GM12801 (cell line): ENCODE data around the gene SORCS2.

Source experiments
- TF ChIP-seq, protein P1 (sequence below): IDR thresholded peaks from one replicate; pipeline ENCODE4 v1.5.1; 2011; ENCODE audit warnings: control low read depth; ENCODE audit not compliant: insufficient read length; ENCODE audit errors: extremely low read depth

SORCS2 gene

DNA sequence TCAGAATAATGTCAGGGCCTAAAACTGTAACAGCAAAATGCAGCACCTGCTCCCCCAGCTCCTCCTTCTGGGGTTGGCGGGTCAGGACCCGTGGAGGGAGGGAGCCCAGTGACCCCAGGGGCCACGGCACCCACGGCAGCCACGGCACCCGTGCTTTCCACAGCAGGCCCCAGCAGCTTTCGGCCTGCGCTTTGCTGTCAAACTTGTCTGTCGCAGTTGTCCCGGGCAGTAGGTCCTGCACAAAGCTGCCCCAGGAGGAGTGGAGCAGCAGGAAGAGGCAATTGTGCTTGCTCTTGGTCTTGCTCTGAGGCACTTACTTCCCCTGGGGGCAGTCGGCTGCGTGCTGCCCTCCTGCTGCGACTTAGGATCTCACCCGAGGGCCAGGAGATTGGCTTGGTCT is 563.7 kb downstream of the SORCS2 start:
- TF ChIP-seq, protein P1, sequence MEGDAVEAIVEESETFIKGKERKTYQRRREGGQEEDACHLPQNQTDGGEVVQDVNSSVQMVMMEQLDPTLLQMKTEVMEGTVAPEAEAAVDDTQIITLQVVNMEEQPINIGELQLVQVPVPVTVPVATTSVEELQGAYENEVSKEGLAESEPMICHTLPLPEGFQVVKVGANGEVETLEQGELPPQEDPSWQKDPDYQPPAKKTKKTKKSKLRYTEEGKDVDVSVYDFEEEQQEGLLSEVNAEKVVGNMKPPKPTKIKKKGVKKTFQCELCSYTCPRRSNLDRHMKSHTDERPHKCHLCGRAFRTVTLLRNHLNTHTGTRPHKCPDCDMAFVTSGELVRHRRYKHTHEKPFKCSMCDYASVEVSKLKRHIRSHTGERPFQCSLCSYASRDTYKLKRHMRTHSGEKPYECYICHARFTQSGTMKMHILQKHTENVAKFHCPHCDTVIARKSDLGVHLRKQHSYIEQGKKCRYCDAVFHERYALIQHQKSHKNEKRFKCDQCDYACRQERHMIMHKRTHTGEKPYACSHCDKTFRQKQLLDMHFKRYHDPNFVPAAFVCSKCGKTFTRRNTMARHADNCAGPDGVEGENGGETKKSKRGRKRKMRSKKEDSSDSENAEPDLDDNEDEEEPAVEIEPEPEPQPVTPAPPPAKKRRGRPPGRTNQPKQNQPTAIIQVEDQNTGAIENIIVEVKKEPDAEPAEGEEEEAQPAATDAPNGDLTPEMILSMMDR: no peak

DNA sequence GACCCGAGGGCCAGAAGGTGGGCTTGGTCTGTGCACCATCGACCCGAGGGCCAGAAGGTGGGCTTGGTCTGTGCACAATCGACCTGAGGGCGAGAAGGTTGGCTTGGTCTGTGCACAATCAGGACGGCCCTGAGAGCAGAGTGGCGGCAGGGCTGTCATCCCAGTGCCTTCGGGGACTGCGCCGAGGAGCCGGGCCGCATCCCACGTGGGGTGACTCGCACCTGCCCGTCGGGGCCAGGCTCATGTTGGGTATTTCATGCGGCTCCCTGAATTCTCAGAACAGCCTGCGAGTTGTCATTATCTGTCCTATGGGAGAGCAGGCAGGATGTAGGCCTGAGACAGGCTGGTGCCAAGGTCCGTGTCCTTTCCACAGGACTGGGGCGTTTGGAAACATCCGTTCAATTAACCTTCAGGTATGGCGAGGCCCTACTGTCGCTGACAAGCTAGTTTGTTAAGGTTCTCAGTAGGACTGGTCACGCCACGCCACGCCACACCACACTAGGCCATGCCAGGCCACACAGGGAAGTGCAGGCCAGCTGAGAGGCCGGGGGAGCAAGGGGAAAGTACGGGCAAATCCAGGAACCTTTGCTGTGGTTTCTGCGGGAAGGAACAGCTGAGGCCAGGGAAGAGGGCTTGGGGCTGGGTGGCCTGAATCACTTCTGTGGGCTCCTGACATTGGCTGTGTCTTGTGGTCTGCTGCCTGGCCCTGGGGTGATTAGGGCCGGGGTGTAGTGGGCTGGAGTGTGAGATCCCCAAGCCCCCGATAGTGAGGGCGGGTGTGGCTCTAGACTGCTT is 564.4 kb downstream of the SORCS2 start:
- TF ChIP-seq, protein P1: no peak

DNA sequence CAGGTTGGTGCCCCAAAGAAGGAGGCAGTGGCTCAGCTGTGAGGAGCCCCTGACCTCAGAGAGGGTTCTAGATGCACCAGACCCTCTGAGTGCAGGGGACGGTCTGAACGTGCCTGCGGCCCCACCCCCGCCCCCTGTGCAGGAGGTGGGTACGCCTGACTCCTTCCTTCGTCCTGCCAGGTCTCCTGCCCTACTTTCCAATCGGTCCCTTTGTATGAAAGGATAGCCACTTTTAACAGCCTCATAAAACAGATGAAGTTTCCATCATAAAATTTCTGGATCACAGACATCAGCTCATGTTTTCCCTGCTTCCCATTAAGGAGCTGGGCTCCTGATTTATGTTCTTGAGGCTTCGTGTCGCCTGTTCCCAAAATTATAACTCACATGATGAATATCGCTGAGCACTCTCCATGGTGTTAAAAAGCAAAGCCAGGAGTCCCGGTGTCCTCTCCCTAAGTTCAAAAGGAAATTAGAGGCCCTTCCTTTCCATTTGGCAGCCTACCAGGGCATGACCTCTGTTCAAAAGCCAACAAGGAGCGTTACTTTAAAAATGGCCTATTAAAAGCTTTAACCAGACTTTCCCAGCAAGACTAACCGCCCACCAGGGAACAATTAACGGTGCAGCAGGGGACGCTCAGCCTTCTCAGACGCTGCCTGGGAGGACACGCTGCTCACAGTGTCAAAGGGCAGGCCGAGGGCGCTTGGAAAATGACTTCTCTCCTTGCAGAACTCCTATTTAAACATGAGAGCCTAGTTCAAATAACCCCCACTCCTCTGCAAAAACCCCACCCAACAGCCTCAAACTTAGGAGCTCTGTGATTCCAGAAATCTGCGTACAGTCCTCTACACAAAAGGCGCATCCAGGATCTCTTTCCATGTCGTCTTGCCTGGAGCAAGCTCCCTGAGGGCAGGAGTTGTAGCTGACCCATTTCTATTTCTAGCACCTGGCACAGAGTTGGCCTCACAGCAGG is 565.4 kb downstream of the SORCS2 start:
- TF ChIP-seq, protein P1: no peak

DNA sequence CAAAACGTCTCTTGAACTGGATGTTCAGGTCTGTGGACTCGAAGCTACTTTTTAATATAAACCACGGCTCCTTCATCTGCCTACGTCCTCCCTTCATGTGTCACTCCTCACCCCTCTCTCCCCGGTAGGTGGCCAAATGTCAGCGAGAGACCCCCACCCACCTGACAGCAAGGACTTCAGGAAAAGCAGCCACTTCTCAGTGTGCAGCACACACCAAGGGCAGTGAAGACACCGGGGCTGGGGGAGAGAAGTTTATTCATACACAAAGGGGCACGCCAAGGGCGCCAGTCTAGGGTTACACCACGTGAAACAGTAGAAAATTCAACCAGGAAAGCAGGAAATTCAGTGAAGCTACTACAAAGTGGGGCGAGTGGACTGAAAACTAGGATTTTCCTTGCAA is 566.1 kb downstream of the SORCS2 start:
- TF ChIP-seq, protein P1: no peak

DNA sequence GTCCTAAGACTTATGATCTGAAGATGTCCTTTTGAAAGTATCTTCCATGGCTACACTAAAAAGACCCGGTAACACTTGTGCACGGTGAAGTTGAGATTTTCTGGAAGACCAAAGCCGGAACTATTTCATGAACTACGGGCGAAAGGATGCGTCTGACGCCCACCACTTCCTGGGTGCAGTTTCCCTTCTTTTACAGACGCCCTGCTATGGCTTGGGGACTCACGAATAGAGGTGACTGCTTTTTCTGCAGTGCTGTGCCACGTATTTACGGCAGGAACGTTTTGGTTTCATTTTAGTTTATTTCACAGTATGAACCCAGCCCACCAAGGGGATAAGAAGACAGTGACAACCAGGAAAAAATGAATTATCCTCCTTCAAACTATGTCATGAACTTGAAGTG is 566.9 kb downstream of the SORCS2 start:
- TF ChIP-seq, protein P1: no peak

DNA sequence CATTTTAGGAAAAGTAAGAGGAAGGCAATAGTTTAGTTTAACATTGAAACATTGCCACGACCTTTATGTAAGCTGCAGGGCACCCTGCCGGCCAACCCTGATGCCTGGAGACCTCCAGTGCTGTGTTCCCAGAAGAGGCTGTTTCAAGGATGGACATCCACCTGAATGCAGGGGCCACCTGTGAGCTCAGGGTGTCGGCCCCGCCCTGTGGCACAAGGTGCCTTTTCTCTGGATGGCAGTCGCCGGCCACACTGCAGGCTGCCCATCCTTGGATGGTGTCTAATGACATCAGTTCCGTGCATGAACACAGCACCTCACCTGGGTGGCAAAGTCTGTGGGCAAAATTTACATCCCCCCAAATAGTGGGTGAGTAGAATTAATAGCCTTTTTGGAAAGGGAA is 567.3 kb downstream of the SORCS2 start:
- TF ChIP-seq, protein P1: no peak

DNA sequence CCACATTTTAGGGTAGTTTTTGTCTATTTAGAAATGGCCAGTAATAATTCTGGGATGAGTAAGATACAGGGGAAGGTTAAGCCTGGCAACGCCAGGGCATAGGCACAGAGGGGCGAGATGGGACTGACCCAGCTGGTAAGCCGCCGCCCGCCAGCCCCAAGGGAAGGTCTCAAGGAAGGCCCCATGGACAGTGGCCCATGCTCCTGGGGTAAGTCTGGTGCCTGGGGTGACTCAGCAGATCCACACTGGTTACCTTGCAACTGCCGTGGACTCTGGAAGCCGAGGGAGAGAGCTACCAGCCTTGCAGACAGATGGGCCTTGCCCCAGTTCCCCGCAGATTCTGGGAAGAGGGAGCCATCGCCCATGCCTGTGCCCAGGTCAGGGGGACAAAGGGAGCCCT is 567.9 kb downstream of the SORCS2 start:
- TF ChIP-seq, protein P1: no peak
